Activated CD4-positive, alpha-beta T cell treated with anti-CD3 and anti-CD28 coated beads, Interleukin-2, amount 10 ng/mL, durations not matched to agents 7 days and 5 days (primary cell): ENCODE results near the gene SKAP1. TPM values are rescaled to one million over a fixed set of nuclear protein-coding genes. Genes with fewer than 3 reads are reported as not detected.

Experiments used
- CTCF ChIA-PET: fragments of 350-600 bp; sonication (Branson Sonifier 250); formaldehyde crosslinking; loops from one replicate; lab custom pipeline; 2021; ENCODE audit warnings: antibody characterized with exemption; lab: Charles Lee
- POLR2A ChIA-PET: fragments of 350-600 bp; sonication (Branson Sonifier 250); formaldehyde crosslinking; loops from one replicate; lab custom pipeline; 2021; ENCODE audit warnings: antibody characterized with exemption; lab: Charles Lee
- DNase-seq: peaks from one replicate; pipeline ENCODE4 v3.0.0-alpha.2; 2020
- H3K27ac Mint-ChIP-seq: one replicate; pipeline ENCODE4 v1.8.0; 2021; ENCODE audit warnings: mild to moderate bottlenecking, moderate library complexity, mixed read lengths
- H3K27me3 Mint-ChIP-seq: one replicate; pipeline ENCODE4 v1.8.0; 2021; ENCODE audit warnings: mixed read lengths
- H3K36me3 Mint-ChIP-seq: one replicate; pipeline ENCODE4 v1.8.0; 2021; ENCODE audit warnings: low read depth, mixed read lengths
- H3K4me1 Mint-ChIP-seq: one replicate; pipeline ENCODE4 v1.8.0; 2021; ENCODE audit warnings: mixed read lengths
- H3K4me3 Mint-ChIP-seq: one replicate; pipeline ENCODE4 v1.8.0; 2021; ENCODE audit warnings: mild to moderate bottlenecking, moderate library complexity, mixed read lengths
- H3K9me3 Mint-ChIP-seq: one replicate; pipeline ENCODE4 v1.8.0; 2021; ENCODE audit warnings: mixed read lengths
- total RNA-seq, 2 experiments: library from RNA; stranded (reverse); gene quantifications; one replicate each; pipeline ENCODE4 v1.2.3, GENCODE V29; 2021

SKAP1 gene
- total RNA-seq, 2 experiments from 2014 or later: 123 to 144 TPM

- no peak for DNase-seq
- Mint-ChIP-seq H3K36me3 (peaks cover 24% of the 10 kb centered on the region), H3K9me3 (no peaks in the 10 kb centered on the region), H3K27ac (no peak overlapping the region), H3K4me1 (peaks cover 60% of the 10 kb centered on the region), H3K27me3 (no peaks in the 10 kb centered on the region), H3K4me3 (no peak overlapping the region)
- ChIA-PET CTCF (interaction anchor here (1.2 kb wide), 1 partner anchor 11 kb away, joined by 3 read pairs; no protein-coding TSS in a partner anchor), POLR2A (no interaction called here)
These were observed 189.9 kb downstream of the SKAP1 start for GRCh38 chr17:48240122-48240521.

GRCh38 chr17:48239603-48239995, 190.4 kb downstream of the SKAP1 start:
- H3K4me1 Mint-ChIP-seq: peaks cover 57% of the 10 kb centered on the region

DNA sequence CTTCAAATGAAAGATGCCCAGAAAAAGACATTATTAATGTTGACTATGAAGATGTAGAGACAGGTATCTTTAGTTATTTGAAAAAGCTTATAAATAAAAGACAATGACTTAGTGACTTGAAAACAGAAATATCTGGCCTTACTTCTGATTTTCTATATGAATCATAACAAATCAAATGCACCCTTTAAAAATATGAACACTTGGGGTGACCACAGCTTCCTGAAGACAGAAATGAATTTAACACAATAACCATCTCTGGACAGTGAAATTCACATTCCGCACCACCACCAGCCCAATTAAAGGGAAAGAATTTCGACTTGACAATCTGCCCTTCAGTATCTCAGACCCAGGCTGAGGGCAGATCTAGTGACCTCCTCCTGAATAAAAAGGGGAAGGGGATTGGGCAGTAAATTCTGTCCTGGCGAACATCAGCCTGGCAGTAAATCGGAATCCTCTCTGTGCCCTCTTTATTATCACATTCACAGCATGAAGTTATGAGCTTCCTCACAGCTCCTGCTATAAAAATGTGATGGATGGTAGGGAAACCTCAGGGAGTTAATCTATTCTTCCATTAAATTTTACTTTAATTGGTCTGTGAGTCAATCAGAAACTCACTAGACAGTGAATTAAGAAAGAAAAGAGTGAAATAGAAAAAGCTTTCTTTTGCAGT, 190.9 kb downstream of the SKAP1 start:
- POLR2A ChIA-PET: no interaction called here
- Mint-ChIP-seq H3K27me3 (no peaks in the 10 kb centered on the region), H3K36me3 (peaks cover 29% of the 10 kb centered on the region), H3K4me3 (no peak overlapping the region), H3K9me3 (no peaks in the 10 kb centered on the region), H3K4me1 (peaks cover 51% of the 10 kb centered on the region), H3K27ac (no peak overlapping the region)
- CTCF ChIA-PET: interaction anchor here (1.2 kb wide), 1 partner anchor 10 kb away, joined by 3 read pairs; no protein-coding TSS in a partner anchor
- no peak for DNase-seq

More at GRCh38 chr17:48239603-48239995, 190.4 kb downstream of the SKAP1 start:
- H3K27ac Mint-ChIP-seq: no peak overlapping the region
- CTCF ChIA-PET: interaction anchor here (1.2 kb wide), 1 partner anchor 11 kb away, joined by 3 read pairs; no protein-coding TSS in a partner anchor
- no peaks in the 10 kb centered on the region for H3K27me3 Mint-ChIP-seq
- POLR2A ChIA-PET: no interaction called here
- no peaks in the 10 kb centered on the region for H3K9me3 Mint-ChIP-seq
- H3K4me3 Mint-ChIP-seq: no peak overlapping the region
- no peak for DNase-seq
- peaks cover 27% of the 10 kb centered on the region for H3K36me3 Mint-ChIP-seq

GRCh38 chr17:48237456-48237855, 192.6 kb downstream of the SKAP1 start:
- Mint-ChIP-seq H3K4me3 (no peak overlapping the region), H3K9me3 (peaks cover 2% of the 10 kb centered on the region), H3K4me1 (peaks cover 41% of the 10 kb centered on the region), H3K36me3 (peaks cover 33% of the 10 kb centered on the region), H3K27me3 (no peaks in the 10 kb centered on the region), H3K27ac (no peak overlapping the region)
- ChIA-PET POLR2A (no interaction called here), CTCF (interaction anchor here (0.6 kb wide), 1 partner anchor 64 kb away, joined by 5 read pairs; no protein-coding TSS in a partner anchor)
- DNase-seq: no peak

GRCh38 chr17:48236681-48237134, 193.3 kb downstream of the SKAP1 start:
- POLR2A ChIA-PET: no interaction called here
- no peak for DNase-seq
- H3K4me3 Mint-ChIP-seq: no peak overlapping the region
- H3K4me1 Mint-ChIP-seq: peaks cover 34% of the 10 kb centered on the region
- H3K27me3 Mint-ChIP-seq: no peaks in the 10 kb centered on the region
- CTCF ChIA-PET: interaction anchor here (1.1 kb wide), 1 partner anchor 9 kb away, joined by 3 read pairs; no protein-coding TSS in a partner anchor
- H3K36me3 Mint-ChIP-seq: peaks cover 33% of the 10 kb centered on the region
- no peak overlapping the region for H3K27ac Mint-ChIP-seq
- H3K9me3 Mint-ChIP-seq: peaks cover 2% of the 10 kb centered on the region

DNA sequence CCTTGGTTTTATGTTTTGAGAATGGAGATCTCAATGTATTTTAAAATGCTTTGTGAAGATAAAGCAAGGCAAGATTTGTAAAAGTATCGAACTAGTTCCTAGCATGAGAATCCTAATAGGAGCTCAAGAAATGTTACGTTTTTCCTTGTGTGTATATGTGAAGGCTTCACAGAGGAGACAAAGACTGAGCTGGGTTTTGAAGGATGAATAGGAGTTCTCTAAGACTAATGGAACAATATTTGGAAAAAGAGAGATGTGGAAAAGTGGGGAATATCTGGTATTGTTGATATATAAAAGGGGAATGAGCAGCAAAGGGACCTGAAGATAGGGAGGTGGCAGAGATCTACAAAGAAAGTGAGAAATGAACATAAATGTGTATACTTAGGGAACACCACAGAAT, 195.1 kb downstream of the SKAP1 start:
- no peak overlapping the region for H3K27ac Mint-ChIP-seq
- CTCF ChIA-PET: interaction anchor here (0.5 to 1.8 kb wide), 4 partner anchors 11 to 797 kb away, joined by 3 to 4 read pairs (median 4); no protein-coding TSS in a partner anchor

GRCh38 chr17:48231995-48232959, 197.7 kb downstream of the SKAP1 start:
- no peak for DNase-seq
- Mint-ChIP-seq H3K9me3 (peaks cover 2% of the 10 kb centered on the region), H3K36me3 (peaks cover 23% of the 10 kb centered on the region), H3K27me3 (no peaks in the 10 kb centered on the region), H3K4me3 (no peak overlapping the region), H3K4me1 (peaks cover 6% of the 10 kb centered on the region), H3K27ac (no peak overlapping the region)
- ChIA-PET CTCF (interaction anchor here (1.1 kb wide), 1 partner anchor 9 kb away, joined by 5 read pairs; no protein-coding TSS in a partner anchor), POLR2A (no interaction called here)

More for the DNA sequence above, 195.1 kb downstream of the SKAP1 start:
- no peak overlapping the region for H3K4me3 Mint-ChIP-seq
- peaks cover 28% of the 10 kb centered on the region for H3K36me3 Mint-ChIP-seq
- DNase-seq: no peak
- H3K27me3 Mint-ChIP-seq: no peaks in the 10 kb centered on the region
- peaks cover 19% of the 10 kb centered on the region for H3K4me1 Mint-ChIP-seq
- H3K9me3 Mint-ChIP-seq: peaks cover 2% of the 10 kb centered on the region
- POLR2A ChIA-PET: no interaction called here

- ChIA-PET POLR2A (no interaction called here), CTCF (interaction anchor here (0.6 to 1.1 kb wide), 2 partner anchors 13 to 1364 kb away, joined by 3 read pairs; no protein-coding TSS in a partner anchor)
- peaks cover 13% of the 10 kb centered on the region for H3K36me3 Mint-ChIP-seq
- H3K4me1 Mint-ChIP-seq: peaks cover 2% of the 10 kb centered on the region
- DNase-seq: no peak
- peaks cover 2% of the 10 kb centered on the region for H3K9me3 Mint-ChIP-seq
- no peak overlapping the region for H3K27ac Mint-ChIP-seq
- no peak overlapping the region for H3K4me3 Mint-ChIP-seq
- no peaks in the 10 kb centered on the region for H3K27me3 Mint-ChIP-seq
These were observed 200.1 kb downstream of the SKAP1 start for GRCh38 chr17:48229936-48230335.

DNA sequence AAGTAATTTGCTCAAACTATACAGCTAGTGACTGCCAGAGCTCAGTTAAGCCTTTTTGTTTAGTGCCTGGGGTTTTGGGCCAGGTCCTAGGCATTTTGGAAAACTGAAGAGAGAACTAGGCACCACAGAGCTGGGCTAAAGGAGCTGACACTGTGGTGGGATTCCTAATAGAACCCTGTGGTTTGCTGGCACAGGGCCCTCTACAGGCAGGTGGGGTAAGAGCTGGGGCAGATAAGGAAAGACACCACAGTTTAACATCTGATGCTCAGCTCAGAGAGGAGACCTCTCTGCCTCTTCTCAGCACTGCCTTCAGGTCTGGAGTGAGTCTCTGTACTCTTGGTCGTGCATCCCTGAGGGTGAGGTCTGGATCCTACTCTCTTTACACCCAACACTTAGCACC, 201.3 kb downstream of the SKAP1 start:
- ChIA-PET CTCF (interaction anchor here (0.6 to 1.6 kb wide), 5 partner anchors 11 to 120 kb away, joined by 3 to 5 read pairs (median 3); no protein-coding TSS in a partner anchor), POLR2A (no interaction called here)
- no peaks in the 10 kb centered on the region for H3K27me3 Mint-ChIP-seq
- H3K9me3 Mint-ChIP-seq: peaks cover 2% of the 10 kb centered on the region
- DNase-seq: no peak
- no peak overlapping the region for H3K4me3 Mint-ChIP-seq
- peaks cover 6% of the 10 kb centered on the region for H3K36me3 Mint-ChIP-seq
- H3K27ac Mint-ChIP-seq: no peak overlapping the region
- H3K4me1 Mint-ChIP-seq: peaks cover 1% of the 10 kb centered on the region

DNA sequence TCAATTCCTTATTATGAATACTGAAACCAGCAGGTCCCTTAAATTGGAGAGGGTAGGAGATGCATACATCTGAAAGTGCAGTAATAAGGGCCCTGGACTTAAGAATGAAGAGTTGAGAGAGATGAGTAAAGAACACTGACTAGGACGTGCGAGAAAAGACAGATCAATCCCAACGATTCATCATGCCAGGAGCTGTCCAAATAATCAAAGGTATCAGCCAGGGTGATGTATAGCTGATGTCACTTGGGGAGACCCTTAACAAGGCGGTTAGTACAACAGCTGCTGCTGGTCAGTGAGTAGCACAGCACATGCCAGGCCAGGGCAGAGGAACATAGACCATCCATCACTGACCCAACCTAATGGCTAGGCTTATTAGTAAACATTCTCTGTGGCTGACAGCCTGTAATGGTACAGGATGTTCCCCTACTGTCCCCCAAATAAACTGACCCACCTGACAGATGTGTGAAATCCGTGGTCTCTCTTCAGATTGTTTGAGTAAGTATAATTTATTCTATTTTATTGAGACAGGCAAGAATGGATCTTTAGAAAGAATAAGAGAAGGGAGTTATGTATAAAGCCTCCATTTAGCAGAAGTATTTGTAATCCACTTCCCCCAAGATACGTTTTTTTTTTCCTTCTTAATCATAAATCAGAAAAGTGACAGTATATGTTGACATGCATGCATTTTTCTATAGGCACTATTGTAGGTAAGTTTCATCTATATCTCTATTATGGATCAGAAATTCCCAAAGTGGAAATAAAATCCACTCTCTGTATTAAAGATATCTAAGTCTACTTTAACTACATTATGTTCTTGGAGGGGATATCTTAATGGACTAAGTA, 204.1 kb downstream of the SKAP1 start:
- no peak overlapping the region for H3K27ac Mint-ChIP-seq

GRCh38 chr17:48223945-48224344, 206.1 kb downstream of the SKAP1 start:
- Mint-ChIP-seq H3K4me1 (peaks cover 1% of the 10 kb centered on the region), H3K27me3 (no peaks in the 10 kb centered on the region), H3K4me3 (no peak overlapping the region), H3K9me3 (no peaks in the 10 kb centered on the region), H3K27ac (no peak overlapping the region), H3K36me3 (peaks cover 7% of the 10 kb centered on the region)
- CTCF ChIA-PET: interaction anchor here (0.6 to 2.0 kb wide), 5 partner anchors 9 to 394 kb away, joined by 3 to 5 read pairs (median 3); no protein-coding TSS in a partner anchor
- DNase-seq: no peak
- POLR2A ChIA-PET: no interaction called here

More for the DNA sequence above, 204.1 kb downstream of the SKAP1 start:
- Mint-ChIP-seq H3K4me1 (peaks cover 1% of the 10 kb centered on the region), H3K36me3 (peaks cover 7% of the 10 kb centered on the region), H3K27me3 (no peaks in the 10 kb centered on the region), H3K4me3 (no peak overlapping the region), H3K9me3 (no peaks in the 10 kb centered on the region)
- no peak for DNase-seq
- CTCF ChIA-PET: interaction anchor here (1.0 to 2.4 kb wide), 4 partner anchors 9 to 17 kb away, joined by 3 to 6 read pairs (median 4); no protein-coding TSS in a partner anchor
- POLR2A ChIA-PET: no interaction called here
